H9 (cell line): Measurements from ENCODE around the gene AP4S1. TPM values are rescaled to one million over a fixed set of nuclear protein-coding genes. Genes with fewer than 3 reads are reported as not detected.
"Not testable (repeated sequence)": the region's sequence is repeated elsewhere in the genome, so short reads cannot be mapped to it uniquely, and the experiment has no call there.

Source experiments
- DNase-seq: peaks from one replicate; pipeline ENCODE4 v3.0.0-alpha.2; 2017
- H2AFZ ChIP-seq: one replicate; pipeline ENCODE4 v1.6.1; 2013; ENCODE audit warnings: mild to moderate bottlenecking, low read length, control low read depth, moderate library complexity
- H2AK5ac ChIP-seq: 2 replicates; pipeline ENCODE4 v1.6.1; 2013; ENCODE audit warnings: low read length, control low read depth, mixed read lengths; ENCODE audit not compliant: insufficient read length
- H2BK120ac ChIP-seq: one replicate; pipeline ENCODE4 v1.6.1; 2013; ENCODE audit warnings: low read depth, mild to moderate bottlenecking, low read length, control low read depth, inconsistent platforms; ENCODE audit not compliant: poor library complexity, severe bottlenecking
- H2BK12ac ChIP-seq: 2 replicates; pipeline ENCODE4 v1.6.1; 2013; ENCODE audit warnings: low read length, control low read depth, mixed read lengths, low read depth; ENCODE audit not compliant: insufficient read length
- H2BK15ac ChIP-seq: 2 replicates; pipeline ENCODE4 v1.6.1; 2013; ENCODE audit warnings: low read depth, low read length, control low read depth
- H2BK20ac ChIP-seq: one replicate; pipeline ENCODE4 v1.6.1; 2013; ENCODE audit warnings: low read depth, mild to moderate bottlenecking, low read length, control low read depth, inconsistent platforms; ENCODE audit not compliant: poor library complexity, severe bottlenecking
- H2BK5ac ChIP-seq: 2 replicates; pipeline ENCODE4 v1.6.1; 2013; ENCODE audit warnings: low read length, control low read depth, mixed read lengths; ENCODE audit not compliant: insufficient read length
- H3K14ac ChIP-seq: 2 replicates; pipeline ENCODE4 v1.6.1; 2013; ENCODE audit warnings: low read length, control low read depth; ENCODE audit not compliant: insufficient read depth
- H3K18ac ChIP-seq: 2 replicates; pipeline ENCODE4 v1.6.1; 2013; ENCODE audit warnings: low read depth, mild to moderate bottlenecking, mixed read lengths, low read length, control low read depth; ENCODE audit not compliant: insufficient read length
- H3K23ac ChIP-seq: 2 replicates; pipeline ENCODE4 v1.6.1; 2013; ENCODE audit warnings: low read length, control low read depth, mixed read lengths, low read depth; ENCODE audit not compliant: insufficient read length
- H3K23me2 ChIP-seq: 2 replicates; pipeline ENCODE4 v1.6.1; 2013; ENCODE audit warnings: low read depth, mild to moderate bottlenecking, mixed read lengths, low read length, control low read depth; ENCODE audit not compliant: insufficient read length, poor library complexity, severe bottlenecking
- H3K27ac ChIP-seq: 2 replicates; pipeline ENCODE4 v1.5.1; 2013; ENCODE audit warnings: low read length, control low read depth, mixed read lengths, low read depth; ENCODE audit not compliant: insufficient read length
- H3K27me3 ChIP-seq: 2 replicates; pipeline ENCODE4 v1.6.1; 2013; ENCODE audit warnings: low read length, control low read depth, inconsistent platforms; ENCODE audit not compliant: insufficient read depth
- H3K4ac ChIP-seq: 2 replicates; pipeline ENCODE4 v1.6.1; 2013; ENCODE audit warnings: low read depth, mild to moderate bottlenecking, control low read depth, inconsistent platforms, low read length, moderate library complexity
- H3K4me1 ChIP-seq: 2 replicates; pipeline ENCODE4 v1.6.1; 2013; ENCODE audit warnings: low read length, control low read depth, inconsistent platforms; ENCODE audit not compliant: insufficient read depth
- H3K4me2 ChIP-seq: 2 replicates; pipeline ENCODE4 v1.6.1; 2013; ENCODE audit warnings: low read length, control low read depth, mixed read lengths; ENCODE audit not compliant: insufficient read length, insufficient read depth
- H3K56ac ChIP-seq: 2 replicates; pipeline ENCODE4 v1.6.1; 2013; ENCODE audit warnings: low read depth, mild to moderate bottlenecking, mixed read lengths, low read length, control low read depth; ENCODE audit not compliant: insufficient read length
- H3K79me1 ChIP-seq: 2 replicates; pipeline ENCODE4 v1.6.1; 2013; ENCODE audit warnings: low read depth, mild to moderate bottlenecking, moderate library complexity, low read length, control low read depth, inconsistent platforms; ENCODE audit not compliant: insufficient read depth, poor library complexity, severe bottlenecking
- H3K79me2 ChIP-seq: 2 replicates; pipeline ENCODE4 v1.6.1; 2013; ENCODE audit warnings: low read length, control low read depth, inconsistent platforms; ENCODE audit not compliant: insufficient read depth
- H3K9ac ChIP-seq: 2 replicates; pipeline ENCODE4 v1.6.1; 2013; ENCODE audit warnings: low read length, control low read depth, mixed read lengths; ENCODE audit not compliant: insufficient read length; ENCODE audit errors: extremely low read depth
- H3K9me3 ChIP-seq: one replicate; pipeline ENCODE4 v1.6.1; 2013; ENCODE audit warnings: low read depth, low read length, inconsistent platforms; ENCODE audit not compliant: control insufficient read depth
- H3T11ph ChIP-seq: one replicate; pipeline ENCODE4 v1.6.1; 2013; ENCODE audit warnings: mild to moderate bottlenecking, low read length, control low read depth, inconsistent platforms
- H4K20me1 ChIP-seq: one replicate; pipeline ENCODE4 v1.6.1; 2013; ENCODE audit not compliant: control insufficient read depth, insufficient read length, insufficient read depth
- H4K5ac ChIP-seq: 2 replicates; pipeline ENCODE4 v1.6.1; 2013; ENCODE audit warnings: low read depth, mild to moderate bottlenecking, mixed read lengths, low read length, control low read depth; ENCODE audit not compliant: insufficient read length
- H4K8ac ChIP-seq: replicated peaks from 2 replicates; pipeline ENCODE4 v1.6.1; 2013; ENCODE audit warnings: low read length, control low read depth, mixed read lengths, low read depth; ENCODE audit not compliant: insufficient read length
- H4K91ac ChIP-seq: 2 replicates; pipeline ENCODE4 v1.6.1; 2013; ENCODE audit warnings: low read depth, mild to moderate bottlenecking, moderate library complexity, mixed read lengths, low read length, control low read depth; ENCODE audit not compliant: insufficient read length
- H3K27ac Mint-ChIP-seq, 3 experiments: 2 replicates in 2 of 3; 3 replicates in 1 of 3; pipeline ENCODE4 v1.8.0; 2020 to 2021; ENCODE audit warnings: mixed read lengths in 3 of 3, mild to moderate bottlenecking in 1 of 3, moderate library complexity in 1 of 3
- H3K27me3 Mint-ChIP-seq: 2 replicates; pipeline ENCODE4 v1.8.0; 2021; ENCODE audit warnings: low read depth, mild to moderate bottlenecking, moderate library complexity, mixed read lengths
- H3K36me3 Mint-ChIP-seq, 3 experiments: 2 replicates in 2 of 3; 3 replicates in 1 of 3; pipeline ENCODE4 v1.8.0; 2020 to 2021; ENCODE audit warnings: low read depth in 3 of 3, mixed read lengths in 3 of 3; ENCODE audit not compliant: insufficient read depth in 1 of 3
- H3K4me1 Mint-ChIP-seq, 2 experiments: 2 replicates each; pipeline ENCODE4 v1.8.0; 2020; ENCODE audit warnings: mixed read lengths in 2 of 2
- H3K4me3 Mint-ChIP-seq, 2 experiments: 2 replicates in 1 of 2; 3 replicates in 1 of 2; pipeline ENCODE4 v1.8.0; 2020 to 2021; ENCODE audit warnings: mild to moderate bottlenecking in 2 of 2, mixed read lengths in 2 of 2, moderate library complexity in 1 of 2
- H3K9me3 Mint-ChIP-seq, 2 experiments: 2 replicates in 1 of 2; 3 replicates in 1 of 2; pipeline ENCODE4 v1.8.0; 2020; ENCODE audit warnings: mild to moderate bottlenecking in 2 of 2, mixed read lengths in 2 of 2, moderate library complexity in 1 of 2
- WGBS: extraction: QIAGEN DNeasy Blood & Tissue Kit; methylation state at CpG from one replicate; pipeline ENCODE4 v1.1.7; 2013; ENCODE audit warnings: missing lambda C conversion rate, low lambda C conversion rate, mixed read lengths; ENCODE audit not compliant: insufficient read length; ENCODE audit errors: extremely low coverage; 5-methylcytosine and 5-hydroxymethylcytosine counted together
- total RNA-seq: library from RNA; stranded (reverse); gene quantifications from 2 replicates; pipeline ENCODE4 v1.2.1, GENCODE V29; 2021
- TF ChIP-seq, protein P1 (sequence below): fragments of 200-600 bp; sonication (generic); conservative IDR thresholded peaks from 3 replicates; pipeline ENCODE4 v1.8.0; 2021; ENCODE audit warnings: antibody characterized with exemption, mild to moderate bottlenecking

The AP4S1 gene
- total RNA-seq, 1 experiment from 2014 or later = 13.7 TPM

DNA sequence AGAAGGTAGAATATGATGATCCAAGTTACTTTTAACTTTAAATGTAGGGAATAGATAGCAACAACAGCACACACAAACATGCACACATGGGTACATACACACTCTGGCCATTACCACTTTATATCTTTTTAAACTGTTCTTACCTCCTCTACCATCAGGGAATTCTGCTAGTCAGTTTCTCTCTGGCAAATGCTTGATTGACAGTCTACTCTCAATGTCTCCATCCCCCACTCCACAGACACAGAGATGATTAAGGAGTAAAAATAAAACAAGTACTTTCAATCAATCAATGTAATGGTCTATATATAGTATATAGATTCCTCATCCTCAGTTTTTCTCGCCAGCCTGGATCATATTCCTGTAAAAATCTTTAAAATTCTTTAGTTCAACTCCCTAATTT is 16.9 kb downstream of the AP4S1 start:
- H4K20me1 ChIP-seq = no peaks in the 10 kb centered on the region
- peaks cover 14 to 28% of the 10 kb centered on the region in 2 experiments for H3K4me1 Mint-ChIP-seq
- WGBS = no CpG with 5 or more reads among the region's 1 CpG
- H3T11ph ChIP-seq = no peak overlapping the region
- no peak overlapping the region for H2BK120ac ChIP-seq
- H3K4me2 ChIP-seq = no peak overlapping the region
- H2BK15ac ChIP-seq = no peak overlapping the region
- H3K27me3 Mint-ChIP-seq = no peaks in the 10 kb centered on the region
- no peak overlapping the region for H2BK12ac ChIP-seq
- no peaks in the 10 kb centered on the region for H3K9me3 Mint-ChIP-seq
- no peak overlapping the region for H3K9ac ChIP-seq
- no peak overlapping the region for H3K14ac ChIP-seq
- H3K27ac ChIP-seq = no peak overlapping the region
- H3K4ac ChIP-seq = no peak overlapping the region
- no peaks in the 10 kb centered on the region for H3K27me3 ChIP-seq
- no peak overlapping the region for H4K91ac ChIP-seq
- H3K36me3 Mint-ChIP-seq = peaks cover 0 to 1% (median under 1%) of the 10 kb centered on the region in 3 experiments; a peak in 2 of 7 replicates
- TF ChIP-seq, protein P1, sequence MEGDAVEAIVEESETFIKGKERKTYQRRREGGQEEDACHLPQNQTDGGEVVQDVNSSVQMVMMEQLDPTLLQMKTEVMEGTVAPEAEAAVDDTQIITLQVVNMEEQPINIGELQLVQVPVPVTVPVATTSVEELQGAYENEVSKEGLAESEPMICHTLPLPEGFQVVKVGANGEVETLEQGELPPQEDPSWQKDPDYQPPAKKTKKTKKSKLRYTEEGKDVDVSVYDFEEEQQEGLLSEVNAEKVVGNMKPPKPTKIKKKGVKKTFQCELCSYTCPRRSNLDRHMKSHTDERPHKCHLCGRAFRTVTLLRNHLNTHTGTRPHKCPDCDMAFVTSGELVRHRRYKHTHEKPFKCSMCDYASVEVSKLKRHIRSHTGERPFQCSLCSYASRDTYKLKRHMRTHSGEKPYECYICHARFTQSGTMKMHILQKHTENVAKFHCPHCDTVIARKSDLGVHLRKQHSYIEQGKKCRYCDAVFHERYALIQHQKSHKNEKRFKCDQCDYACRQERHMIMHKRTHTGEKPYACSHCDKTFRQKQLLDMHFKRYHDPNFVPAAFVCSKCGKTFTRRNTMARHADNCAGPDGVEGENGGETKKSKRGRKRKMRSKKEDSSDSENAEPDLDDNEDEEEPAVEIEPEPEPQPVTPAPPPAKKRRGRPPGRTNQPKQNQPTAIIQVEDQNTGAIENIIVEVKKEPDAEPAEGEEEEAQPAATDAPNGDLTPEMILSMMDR = no peak
- H3K23ac ChIP-seq = no peak overlapping the region
- H4K8ac ChIP-seq = no peak overlapping the region
- H3K4me3 Mint-ChIP-seq = no peak overlapping the region
- peak overlapping the region in 1 of 3 experiments; percentile 62; a peak in 1 of 7 replicates for H3K27ac Mint-ChIP-seq
- no peak for DNase-seq
- H3K18ac ChIP-seq = no peak overlapping the region
- no peaks in the 10 kb centered on the region for H3K23me2 ChIP-seq
- no peaks in the 10 kb centered on the region for H3K79me1 ChIP-seq
- no peak overlapping the region for H2BK5ac ChIP-seq
- H3K9me3 ChIP-seq = no peaks in the 10 kb centered on the region
- no peak overlapping the region for H2BK20ac ChIP-seq
- no peak overlapping the region for H2AK5ac ChIP-seq
- no peaks in the 10 kb centered on the region; the same call in 1 of the 2 replicates for H3K79me2 ChIP-seq
- H3K56ac ChIP-seq = no peak overlapping the region
- no peak overlapping the region for H4K5ac ChIP-seq
- no peaks in the 10 kb centered on the region for H3K4me1 ChIP-seq
- no peak overlapping the region for H2AFZ ChIP-seq

DNA sequence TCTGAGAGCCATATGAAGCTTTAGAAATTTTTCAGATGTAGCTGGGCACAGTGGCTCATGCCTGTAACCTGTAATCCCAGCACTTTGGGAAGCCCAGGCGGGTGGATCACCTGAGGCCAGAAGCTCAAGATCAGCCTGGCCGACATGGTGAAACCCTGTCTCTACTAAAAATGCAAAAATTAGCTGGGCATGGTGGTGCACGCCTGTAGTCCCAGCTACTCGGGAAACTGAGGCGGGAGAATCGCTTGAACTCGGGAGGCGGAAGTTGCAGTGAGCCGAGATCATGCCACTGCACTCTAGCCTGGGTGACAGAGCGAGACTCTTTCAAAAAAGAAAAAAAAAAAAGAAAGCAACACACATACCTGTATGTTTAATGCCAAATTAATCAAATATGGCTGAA is 17.4 kb downstream of the AP4S1 start:
- H4K20me1 ChIP-seq, H3T11ph ChIP-seq, H3K4ac ChIP-seq, H3K4me2 ChIP-seq, H3K23ac ChIP-seq, H2BK12ac ChIP-seq, H3K79me1 ChIP-seq, H2AK5ac ChIP-seq, H3K27me3 Mint-ChIP-seq, H2BK20ac ChIP-seq, H3K18ac ChIP-seq, H3K9me3 ChIP-seq, H3K79me2 ChIP-seq, H3K36me3 Mint-ChIP-seq, H3K14ac ChIP-seq, H2AFZ ChIP-seq, H3K27ac ChIP-seq, H3K56ac ChIP-seq, H3K9ac ChIP-seq, H4K91ac ChIP-seq, H4K5ac ChIP-seq, DNase-seq, H3K4me3 Mint-ChIP-seq, H3K4me1 ChIP-seq, H3K9me3 Mint-ChIP-seq, H2BK5ac ChIP-seq, H2BK15ac ChIP-seq, H3K23me2 ChIP-seq, H3K27me3 ChIP-seq, H2BK120ac ChIP-seq, H4K8ac ChIP-seq: not testable (repeated sequence)
- WGBS = no CpG with 5 or more reads among the region's 10 CpGs
- H3K4me1 Mint-ChIP-seq = peaks cover 14 to 27% of the 10 kb centered on the region in 2 experiments
- H3K27ac Mint-ChIP-seq = peak overlapping the region in 1 of 3 experiments; percentile 62; a peak in 2 of 7 replicates
